Activated T-helper 9 cell treated with anti-CD3 and anti-CD28 coated beads, Interleukin-2, amount 50 U/mL, for 16 hours (primary cell): ENCODE measurements around the gene AQP12A.

Experiments
- DNase-seq: peaks from one replicate; pipeline ENCODE4 v3.0.0-alpha.2; 2020; ENCODE audit warnings: low read depth

The AQP12A gene

DNA sequence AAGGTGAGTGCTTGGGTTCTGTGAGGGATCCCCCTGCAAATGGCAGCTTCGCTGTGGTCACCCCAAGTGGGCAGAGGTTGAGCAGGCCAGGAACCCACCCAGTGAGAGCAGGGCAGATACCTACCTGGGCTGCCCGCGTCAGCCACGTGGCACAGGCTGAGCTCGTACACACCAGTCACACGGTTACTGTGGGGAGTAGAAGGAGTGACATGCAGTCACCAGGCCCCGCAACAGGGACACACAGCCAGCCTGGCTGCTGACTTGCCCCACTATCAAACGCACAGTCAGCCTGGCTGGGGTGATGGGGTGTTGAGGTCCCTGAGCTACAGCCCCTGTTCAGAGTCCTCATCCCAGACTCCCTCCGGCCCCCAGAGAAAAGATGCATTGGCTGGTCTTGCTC, 32.2 kb downstream of the AQP12A start:
- no peak for DNase-seq

DNA sequence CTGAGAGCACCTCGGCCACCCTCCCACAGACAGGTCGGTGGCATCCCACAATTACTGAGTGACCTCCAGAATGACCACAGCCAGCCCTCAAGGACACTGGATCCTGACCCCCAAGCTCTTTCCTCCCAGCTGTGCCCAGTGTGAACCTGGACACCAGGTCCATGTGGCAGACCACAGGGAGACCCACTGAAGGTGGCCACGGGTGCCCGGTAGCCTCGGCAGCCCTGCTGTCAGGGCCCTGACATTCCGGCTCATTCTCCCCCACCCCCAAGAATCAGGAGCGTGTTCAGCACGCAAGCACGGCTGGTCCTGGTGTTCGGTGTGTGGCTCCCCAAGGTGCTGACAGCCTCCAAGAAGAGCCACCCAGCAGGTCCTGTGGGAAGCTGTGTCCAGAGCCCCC, 32.8 kb downstream of the AQP12A start:
- DNase-seq = no peak

DNA sequence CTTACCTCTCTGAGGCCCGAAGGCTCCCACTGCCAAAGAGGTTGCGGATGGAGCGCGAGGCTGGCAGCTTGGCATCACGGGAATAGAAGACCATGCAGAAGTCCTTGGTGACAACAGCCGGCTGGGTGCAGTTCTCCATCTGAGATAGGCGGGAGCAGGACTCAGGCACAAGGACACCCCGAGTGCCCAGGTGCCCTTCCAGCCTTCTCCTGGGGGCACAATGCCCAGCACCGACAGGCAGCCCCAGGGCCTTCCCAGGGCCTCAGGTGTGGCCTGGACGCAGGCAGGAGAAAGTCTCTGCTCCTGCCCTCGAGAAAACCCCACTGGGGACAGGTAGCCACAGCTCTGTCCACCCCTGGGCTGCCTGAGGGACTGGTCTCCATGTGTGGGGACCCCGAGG, 33.6 kb downstream of the AQP12A start:
- DNase-seq = no peak

DNA sequence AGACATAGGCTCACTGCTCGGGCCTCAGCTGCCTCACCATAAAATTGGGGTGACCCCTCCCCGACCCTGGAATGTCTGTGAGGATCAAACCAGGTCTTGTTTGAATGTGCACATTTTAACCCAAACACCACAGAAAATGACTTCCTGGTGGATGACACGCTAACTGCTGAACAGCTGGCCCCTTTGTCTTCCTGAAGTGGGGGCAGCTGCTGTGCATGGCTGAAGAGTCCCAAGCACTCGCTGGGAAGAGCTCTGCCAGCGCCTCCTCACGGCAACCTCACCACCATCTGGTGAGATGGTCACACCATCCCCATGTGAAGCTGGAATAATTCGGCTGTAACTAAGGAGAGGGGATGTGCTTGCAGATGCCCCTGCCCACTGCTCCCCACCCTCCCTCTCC, 34.0 kb downstream of the AQP12A start:
- no peak for DNase-seq

DNA sequence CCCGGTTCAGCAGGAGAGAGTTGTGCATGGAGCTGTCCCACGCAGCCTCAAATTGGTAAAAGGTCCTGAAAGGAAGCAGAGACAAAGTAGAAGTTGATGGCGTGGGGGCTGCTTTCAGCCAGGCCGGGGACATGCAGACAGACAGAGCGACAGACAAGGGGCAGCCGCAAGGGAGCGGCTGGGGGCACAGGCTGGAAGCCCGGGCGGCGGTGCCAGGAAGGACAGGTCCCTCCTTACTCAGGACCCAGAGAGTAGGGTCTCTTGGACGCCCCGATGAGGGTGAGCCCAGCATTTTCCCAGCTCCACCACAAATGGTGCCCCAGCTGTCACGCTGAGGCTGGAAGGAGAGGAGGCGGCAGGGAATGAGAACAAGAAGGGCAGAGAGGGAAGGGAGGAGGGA, 35.2 kb downstream of the AQP12A start:
- DNase-seq = no peak

DNA sequence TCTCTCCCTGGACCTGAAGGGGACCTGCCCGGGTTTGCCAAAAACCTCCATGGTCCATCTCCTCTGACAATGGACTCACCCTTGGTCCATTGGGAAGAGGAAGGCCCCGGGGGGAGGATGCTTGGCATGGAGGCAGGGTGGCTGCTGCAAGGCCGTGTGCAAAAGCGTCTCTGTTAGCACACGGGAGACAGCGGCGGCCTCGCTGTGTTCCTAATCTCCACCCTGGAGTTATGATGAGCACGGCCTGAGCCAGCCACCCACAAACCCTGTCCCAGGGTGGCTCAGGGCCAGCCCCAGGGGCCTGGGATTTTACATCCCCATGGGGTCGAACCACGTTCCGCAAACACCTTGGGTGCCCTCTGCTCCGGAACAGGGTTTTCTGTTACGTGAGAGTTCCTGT, 35.8 kb downstream of the AQP12A start:
- no peak for DNase-seq

DNA sequence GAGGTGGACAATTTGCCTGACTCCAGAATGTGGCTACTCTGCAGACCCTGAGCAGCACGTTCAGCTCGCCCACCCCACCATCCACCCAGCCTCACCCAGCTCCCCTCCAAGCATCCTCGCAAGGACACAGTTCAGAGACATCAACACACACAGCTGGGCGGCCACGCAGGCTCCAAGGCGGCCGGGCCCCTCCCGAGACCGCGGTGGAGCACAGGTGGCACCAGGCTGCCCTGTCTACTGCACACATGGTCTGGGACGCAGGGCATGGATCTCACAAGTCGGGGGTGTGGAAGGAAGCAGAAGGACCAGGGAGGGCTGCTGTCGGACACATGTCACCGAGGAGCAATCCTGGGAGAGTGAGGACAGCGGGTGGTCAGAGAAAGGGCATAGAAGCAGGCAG, 36.2 kb downstream of the AQP12A start:
- no peak for DNase-seq

DNA sequence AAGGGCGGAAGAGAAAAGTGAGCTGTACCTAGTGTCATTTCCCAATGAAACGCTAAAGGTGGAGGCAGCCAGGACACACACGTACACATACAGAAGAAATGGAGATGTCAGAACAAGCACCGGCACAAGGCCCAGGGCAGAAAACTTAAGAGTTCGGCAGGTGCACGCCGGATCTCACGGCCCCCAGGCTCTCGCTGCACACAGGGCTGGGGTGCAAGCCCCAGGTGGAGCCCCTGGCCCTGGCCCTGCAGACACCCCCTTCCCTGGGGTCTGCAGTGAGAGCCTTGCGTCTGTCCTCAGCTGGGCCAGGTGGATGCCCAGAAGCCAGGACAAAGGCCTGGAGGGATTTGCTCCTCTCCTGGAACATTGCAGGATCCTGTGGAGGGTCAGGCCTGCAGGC, 36.7 kb downstream of the AQP12A start:
- DNase-seq = no peak

DNA sequence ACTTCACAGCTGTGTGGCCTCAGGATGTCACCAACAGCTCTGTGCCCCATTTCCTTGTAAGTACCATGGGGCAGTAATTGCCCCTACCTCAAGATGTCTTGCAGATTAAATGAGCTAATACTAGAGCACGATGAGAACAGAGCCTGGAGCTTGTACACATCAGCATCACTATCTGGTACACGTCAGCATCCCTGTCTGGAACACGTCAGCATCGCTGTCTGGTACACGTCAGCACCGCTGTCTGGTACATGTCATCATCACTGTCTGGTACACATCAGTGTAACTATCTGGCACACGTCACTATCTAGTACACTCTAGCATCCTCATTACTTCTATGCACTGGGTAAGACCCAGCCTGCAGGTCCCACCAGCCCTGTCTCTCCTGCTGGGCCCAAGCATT, 37.2 kb downstream of the AQP12A start:
- no peak for DNase-seq

DNA sequence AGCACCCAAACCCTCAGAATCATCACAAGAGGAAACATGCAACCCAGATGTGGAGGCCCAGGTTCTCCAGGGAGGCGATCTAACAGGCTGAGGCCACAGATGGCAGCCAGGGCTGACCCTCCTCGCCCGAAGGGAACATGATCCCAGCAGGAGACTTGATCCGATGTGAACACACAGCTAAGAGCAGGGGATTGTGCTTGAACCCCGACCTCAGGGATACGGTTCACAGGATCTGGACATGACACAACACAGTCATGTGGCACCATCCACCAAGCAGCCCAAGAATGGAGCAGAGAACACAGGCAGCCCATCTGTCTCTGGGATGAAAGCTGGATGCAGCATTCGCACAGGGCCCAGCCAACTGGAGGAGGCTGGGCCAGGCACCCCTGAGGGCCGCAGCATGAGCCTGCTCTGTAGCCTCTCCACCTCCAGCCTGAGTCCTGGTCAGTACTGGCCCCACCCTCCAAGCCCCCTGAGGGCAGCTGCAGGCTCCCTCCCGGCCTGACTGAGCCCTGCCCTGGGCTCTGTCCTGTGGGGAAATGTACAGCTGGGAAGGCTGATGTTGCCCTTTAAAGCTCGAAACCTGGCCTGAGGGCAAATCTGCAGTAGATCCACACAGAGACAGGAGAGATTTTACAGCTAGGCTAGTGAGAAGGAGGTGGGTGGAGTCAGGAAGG, 39.0 kb downstream of the AQP12A start:
- DNase-seq = no peak

DNA sequence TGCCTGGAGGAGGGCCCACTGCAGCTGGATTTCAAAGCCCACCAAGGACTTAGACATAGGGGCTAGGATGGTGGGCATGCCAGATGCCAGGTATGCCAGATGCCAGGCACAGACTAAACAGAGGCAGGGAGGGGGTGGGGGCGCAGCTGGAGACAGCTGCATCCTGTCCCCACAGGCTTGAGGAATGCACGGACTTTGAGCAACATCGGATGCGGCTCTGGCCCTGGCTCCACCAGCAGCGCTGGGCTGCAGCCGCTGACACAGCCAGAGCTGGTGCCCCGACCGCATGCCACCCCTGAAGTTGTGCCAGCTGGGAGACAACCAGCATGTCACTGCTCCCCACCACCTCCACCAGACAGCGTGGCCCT, 39.5 kb downstream of the AQP12A start:
- no peak for DNase-seq

DNA sequence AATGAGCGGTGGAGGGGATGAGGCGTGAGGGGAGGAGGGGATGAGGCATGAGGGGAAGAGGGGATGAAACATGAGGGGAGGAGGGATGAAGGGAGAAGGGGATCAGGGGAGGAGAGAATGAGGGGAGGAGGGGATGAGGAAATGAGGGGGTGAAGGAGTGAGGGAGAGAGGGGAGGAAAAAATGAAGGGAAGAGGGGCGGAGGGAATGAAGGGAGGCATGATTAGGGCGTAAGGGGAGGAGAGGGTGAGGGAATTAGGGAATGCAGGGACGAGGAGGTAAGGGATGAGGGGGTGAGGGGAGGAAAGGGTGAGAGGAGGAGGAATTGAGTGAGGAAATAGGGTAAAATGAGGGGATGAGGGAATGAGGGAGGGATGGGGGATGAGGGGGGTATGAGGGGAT, 40.5 kb downstream of the AQP12A start:
- DNase-seq = no peak

DNA sequence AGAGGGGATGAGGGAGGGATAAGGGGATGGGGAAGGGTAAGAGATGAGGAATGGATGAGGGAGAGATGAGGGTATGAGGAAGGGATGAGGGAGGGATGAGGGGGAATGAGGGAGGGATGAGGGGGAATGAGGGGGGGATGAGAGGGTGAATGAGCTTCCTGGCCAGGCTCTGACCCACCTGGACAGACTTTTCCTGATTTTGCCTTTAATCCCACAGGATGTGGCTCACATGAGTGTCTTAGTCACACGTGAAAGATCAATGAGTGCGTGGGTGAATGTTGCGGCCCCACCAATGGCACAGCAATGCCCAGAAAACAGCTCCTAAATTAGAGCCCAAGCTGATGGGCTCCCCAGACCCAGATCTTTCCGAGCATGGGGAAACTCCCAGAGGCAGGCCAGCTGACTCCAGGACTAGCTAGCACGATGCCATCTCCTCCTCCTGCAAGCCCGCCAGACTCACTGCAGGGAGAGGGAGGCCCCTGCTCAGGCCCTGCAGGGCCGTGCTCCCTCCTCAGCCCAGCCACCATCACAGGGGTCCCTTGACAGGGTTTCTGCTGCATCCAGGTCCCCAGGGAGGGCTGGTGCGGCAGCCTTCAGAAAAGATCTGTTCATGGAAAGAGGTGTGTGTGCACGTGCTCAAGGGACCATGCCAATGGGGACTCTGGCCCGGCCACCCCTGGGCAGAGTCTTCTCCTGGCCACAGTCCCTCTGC, 41.4 kb downstream of the AQP12A start:
- DNase-seq = no peak

DNA sequence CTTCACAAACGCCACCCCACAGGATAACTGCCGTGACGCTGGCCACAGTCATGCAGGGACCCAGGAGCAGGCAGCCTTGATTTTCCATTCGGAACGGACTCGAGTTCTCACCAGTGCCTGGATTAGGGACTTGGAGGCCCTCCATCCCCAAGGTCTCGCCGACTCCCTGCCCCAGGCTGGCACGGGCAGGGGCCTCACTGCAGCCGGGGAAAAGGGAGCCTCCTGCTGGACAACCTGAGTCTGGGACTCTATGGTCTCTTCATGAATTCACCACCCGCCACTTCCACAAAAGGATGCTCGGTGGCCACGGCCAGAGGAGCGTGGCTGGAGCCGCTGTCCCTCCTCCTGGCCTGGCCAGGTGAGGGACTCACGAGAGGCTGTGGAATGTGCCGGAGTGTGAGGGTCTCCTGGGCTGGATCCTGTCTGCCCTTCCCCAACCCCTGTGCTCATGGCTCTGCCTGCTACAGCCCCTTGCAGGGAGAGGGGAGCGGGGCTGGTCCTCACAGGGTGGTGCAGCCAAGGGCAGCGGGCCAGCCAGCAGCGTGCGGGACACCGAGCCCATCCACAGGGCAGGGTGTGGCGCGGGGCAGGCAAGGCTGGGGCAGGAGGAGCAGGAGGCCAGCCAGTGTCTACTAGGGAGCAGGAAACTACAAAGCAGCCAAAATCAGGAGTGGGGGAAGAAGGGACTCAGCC, 42.3 kb downstream of the AQP12A start:
- DNase-seq = no peak

DNA sequence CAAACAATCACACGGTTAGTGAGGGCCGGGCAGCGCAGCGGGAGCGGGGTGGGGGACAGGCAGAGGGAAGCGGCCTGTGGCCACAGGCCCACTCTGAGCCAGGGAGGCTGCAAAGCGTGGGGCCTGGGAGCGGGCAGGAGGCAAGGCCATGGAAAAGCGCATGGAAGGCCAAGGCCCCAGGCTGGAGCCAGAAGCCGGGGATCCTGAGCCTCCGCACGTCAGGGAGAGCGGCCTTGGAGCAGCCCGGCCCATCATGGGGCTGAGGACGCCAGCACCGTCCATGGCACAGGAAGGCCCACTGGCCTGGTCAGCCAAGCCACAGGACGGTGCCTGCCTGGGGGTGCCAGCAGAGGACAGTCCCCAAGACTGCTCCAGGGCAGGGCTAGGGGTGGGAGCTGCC, 43.1 kb downstream of the AQP12A start:
- no peak for DNase-seq

DNA sequence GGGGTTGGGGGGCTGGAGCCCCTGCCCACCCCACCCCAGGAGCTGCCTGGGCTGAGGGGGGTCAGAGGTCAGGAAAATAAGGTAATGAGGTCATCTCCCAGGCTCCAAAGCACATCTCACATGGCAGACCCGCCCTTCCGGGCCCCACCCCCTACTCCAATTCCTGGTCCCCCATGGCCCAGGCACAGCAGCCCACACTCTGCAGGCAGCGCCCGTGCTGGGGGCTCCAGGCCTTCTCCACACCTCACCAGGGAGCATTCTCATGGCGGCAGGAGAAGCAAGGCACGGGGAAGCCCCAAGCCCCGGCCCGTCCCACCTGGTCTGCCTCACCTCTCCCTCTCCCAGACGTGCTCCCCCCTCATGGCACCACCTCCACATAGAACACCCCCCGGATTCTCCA, 43.8 kb downstream of the AQP12A start:
- DNase-seq = no peak

DNA sequence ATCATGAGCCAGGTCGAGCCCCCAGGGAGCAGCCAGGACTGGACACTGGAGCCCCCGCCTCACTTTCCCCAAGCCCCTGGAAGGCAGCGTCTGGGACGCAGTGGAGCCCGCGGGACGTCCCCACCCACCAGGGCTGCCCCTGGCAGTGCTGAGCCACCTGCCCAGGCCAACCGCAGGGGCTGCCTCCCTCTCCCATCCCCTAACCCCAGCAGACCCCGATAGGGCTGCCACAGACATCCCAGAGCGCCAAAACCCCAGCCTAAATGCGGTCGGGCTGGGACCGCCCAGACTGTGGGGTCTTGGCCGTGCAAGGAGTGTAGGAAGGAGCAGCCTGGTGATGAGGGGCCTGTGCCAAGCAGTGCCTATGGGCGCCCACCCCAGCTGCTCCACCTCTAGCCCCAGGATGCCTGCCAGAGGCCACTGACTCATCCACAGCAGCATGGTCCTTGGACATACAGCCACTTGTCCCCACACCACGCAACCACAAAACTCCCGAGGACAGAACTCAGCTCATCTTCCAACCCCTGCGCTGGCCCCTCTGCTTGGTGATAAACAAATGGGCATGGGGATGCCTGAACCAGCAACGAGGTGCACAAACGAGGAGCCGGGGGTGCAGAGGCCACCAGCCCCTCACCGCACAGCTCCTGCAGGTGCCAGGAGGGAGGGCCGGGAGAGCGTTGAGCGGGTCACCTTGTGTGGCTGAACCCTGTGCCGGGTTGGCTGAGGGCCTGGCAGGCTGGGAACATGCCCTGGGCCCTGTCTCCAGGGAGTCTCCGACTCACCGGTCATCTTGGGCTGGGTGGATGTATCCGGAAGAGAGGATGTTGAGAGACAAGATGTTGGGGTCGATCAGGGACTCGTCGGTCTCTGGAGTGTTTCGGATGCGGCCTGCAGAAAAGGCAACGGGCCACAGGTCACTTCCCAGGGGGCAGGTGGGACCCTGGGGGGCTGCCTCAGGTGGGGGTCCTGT, 44.9 kb downstream of the AQP12A start:
- DNase-seq = no peak

DNA sequence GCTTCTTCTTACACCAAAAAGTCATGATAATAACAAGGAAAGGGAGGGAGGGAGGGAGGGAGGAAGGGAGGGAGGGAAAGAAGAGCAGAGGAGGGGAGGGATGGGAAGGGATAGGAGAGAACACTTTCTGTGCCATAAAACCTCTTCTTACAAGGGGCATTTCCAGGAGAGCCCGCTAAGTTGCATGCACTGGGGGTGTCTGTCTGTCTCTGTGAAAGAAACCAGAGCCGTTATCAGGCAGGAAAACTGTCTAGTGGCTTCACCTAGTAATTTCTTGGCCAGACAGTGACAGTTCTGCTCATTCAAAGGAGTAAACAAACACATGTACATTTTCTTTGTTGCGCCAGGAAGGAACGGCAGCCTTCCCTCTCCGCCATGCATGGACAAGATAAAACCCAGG, 45.8 kb downstream of the AQP12A start:
- no peak for DNase-seq

DNA sequence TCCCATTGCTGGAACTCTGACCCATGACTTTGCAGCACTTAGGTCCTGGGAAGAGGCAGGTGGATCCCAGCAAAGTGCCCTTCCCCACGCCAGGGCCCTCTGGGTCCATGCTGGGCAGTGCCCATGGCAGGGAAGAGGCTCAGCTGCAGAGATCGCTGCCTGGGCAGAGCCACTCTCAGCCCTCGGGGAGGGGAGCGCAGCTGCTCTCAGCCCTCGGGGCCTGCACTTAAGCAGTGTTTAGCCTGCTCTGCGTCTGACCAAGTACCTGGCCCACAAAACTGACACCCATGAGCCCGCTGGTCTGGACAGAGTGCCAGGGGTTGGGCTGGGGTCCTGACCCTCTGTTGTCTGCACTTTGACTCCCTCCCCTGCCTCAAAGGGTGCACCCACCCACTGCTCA, 46.3 kb downstream of the AQP12A start:
- no peak for DNase-seq

DNA sequence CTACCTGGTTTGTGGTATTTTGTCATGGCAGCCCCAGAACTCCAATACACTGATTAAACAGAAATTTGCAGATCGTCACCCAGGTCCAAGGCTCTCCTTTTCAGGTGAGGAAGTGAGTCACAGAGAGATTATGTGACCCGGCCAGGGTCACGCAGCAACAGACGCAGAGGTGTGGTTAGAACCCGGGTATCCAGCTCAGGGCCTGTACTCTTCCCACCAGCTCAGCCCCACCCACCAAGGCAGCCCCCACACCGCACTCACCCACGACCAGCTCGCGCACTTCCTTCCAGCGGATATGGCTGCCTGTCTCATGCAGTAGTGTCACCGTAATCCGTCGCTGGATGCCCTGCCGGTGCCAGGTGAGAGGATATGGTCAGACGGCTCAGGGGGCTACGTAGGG, 48.1 kb downstream of the AQP12A start:
- no peak for DNase-seq

DNA sequence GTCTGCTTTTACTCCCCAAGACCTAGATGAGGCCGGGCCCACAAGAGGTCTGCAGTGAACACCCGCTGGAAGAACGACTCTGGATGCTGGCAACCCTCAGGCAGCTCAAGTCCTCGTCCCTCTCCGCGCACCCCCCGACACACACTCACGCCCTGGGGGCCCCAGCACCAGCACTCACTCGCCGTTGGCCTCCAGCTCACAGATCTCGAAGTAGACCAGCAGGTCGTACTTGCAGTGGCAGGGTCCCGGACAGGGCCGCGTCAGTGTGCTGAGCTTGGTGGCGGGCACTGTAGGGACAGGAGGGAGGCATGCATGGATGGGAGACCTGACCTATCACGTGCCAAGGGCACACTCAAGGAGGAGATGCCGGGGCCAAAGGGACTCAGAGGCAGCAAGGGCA, 49.4 kb downstream of the AQP12A start:
- no peak for DNase-seq

DNA sequence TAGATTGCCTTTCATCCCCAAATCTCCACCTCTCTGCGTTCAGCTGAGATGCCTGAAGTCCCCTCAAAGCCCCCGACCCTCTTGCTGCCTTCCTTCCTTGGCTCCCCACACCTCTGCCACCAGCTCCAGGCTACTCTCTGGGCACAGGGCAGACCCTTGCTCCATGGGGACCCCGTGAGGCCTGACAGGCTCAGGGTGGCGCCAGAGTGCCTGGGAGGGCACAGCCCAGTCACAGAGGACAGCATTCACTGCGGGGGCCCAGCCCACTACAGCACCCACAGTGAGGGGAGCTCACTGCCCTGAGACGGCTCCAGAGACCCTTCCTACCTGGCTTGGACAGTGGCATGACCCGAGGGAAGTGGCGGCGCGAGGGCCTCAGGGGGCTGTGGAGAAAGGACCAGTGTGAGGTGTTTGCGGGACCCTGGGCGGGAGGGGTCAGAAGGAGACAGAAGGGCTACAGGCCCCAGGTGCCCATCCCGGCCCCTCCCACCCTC, 51.0 kb downstream of the AQP12A start:
- no peak for DNase-seq
